ENCODE results near the gene TAOK1. TPM values are rescaled to one million over a fixed set of nuclear protein-coding genes. Genes with fewer than 3 reads are reported as not detected.

The TAOK1 gene
- total and polyA plus RNA-seq, 2 of the 13 experiments (the other 11 are each of a cell fraction or from before 2014, with no cell fraction given), result 14.1 to 23.0 TPM

DNA sequence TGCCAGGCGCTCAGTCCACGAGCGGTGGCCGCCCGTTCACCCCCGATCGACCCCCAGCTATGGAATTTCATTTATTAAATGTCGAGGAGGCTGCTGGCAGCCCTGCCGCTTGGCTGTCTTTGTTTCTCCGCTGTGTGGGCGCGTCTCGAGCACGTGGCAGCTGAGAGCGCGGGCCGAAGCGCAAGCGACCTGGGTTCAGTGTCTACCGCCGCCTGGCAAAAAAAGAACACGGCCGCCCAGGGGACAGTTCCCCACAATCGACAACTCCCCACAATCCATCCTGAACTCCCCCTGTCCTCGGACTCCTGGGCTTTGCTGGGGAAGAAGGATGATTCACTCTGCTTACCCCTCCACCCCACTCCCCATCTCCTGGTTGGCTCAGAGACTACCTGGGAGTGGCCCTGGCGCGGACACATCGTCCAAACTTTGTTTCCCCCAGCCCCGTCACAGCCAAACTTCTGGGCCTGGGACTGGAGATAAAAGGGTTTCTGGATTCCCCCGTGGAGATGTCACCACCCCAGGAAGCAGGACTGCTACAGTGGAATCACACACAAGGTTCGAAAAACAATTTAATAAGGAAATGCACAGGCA lies 201.1 kb downstream of the TAOK1 start:
- no peak overlapping the region for H2AFZ ChIP-seq (ENCODE audit: low read length)
- intact Hi-C loops (cut with micrococcal nuclease; ENCODE audit: unreplicated experiment) (loop anchor here (1.0 to 10.0 kb wide), 3 partner anchors 11 to 216 kb away; no protein-coding TSS in a partner anchor), in situ Hi-C loops (cut with HindIII; ENCODE audit: extremely low pct_ligation_motif_present, low pct_unique_long_range_greater_than_20kb) (no loop called here)
- DNase-seq (ENCODE audit: low spot score) (peak; percentile 58), FAIRE-seq (peak; percentile 26), ATAC-seq (peak; percentile 43)
- peak overlapping the region; percentile 72 for H3K9ac ChIP-seq (ENCODE audit: insufficient read depth, low read depth, low read length)
- peak overlapping the region; percentile 70 to 91 (median 89) for H3K4me3 ChIP-seq (replicated peaks in 1 of 3; ENCODE audit: insufficient read depth in 1 of 3, low read depth in 2 of 3, low read length in 3 of 3)
- peak overlapping the region; percentile 89 for H3K4me2 ChIP-seq (ENCODE audit: low read depth, low read length)
- H3K9me3 ChIP-seq (ENCODE audit: low read length), result no peaks in the 10 kb centered on the region
- H3K79me2 ChIP-seq (ENCODE audit: insufficient read depth, low read length), result peaks cover 23% of the 10 kb centered on the region
- H3K4me1 ChIP-seq (ENCODE audit: insufficient read depth, low read length), result peaks cover 59% of the 10 kb centered on the region
- no peaks in the 10 kb centered on the region for H3K36me3 ChIP-seq (replicated peaks in 1 of 2; ENCODE audit: control insufficient read depth in 1 of 2, insufficient read depth in 2 of 2, low read length in 2 of 2)
- WGBS (ENCODE audit: low lambda C conversion rate), result 0% methylated on average over 16 of the region's 31 CpGs
- peaks cover 14% of the 10 kb centered on the region; the same call in 1 of the 2 replicates for H4K20me1 ChIP-seq (ENCODE audit: insufficient read depth, low read length)
- ChIA-PET POLR2A (interaction anchor here (0.9 to 3.0 kb wide), 9 partner anchors 16 to 297 kb away, joined by 3 to 23 read pairs (median 7); partner anchors contain the start of genes ABHD15, NUFIP2 and TAOK1), CTCF (ENCODE audit: low intra/inter-chr PET ratio, low total read pairs) (interaction anchor here (1.6 to 3.1 kb wide), 3 partner anchors 11 to 221 kb away, joined by 5 to 39 read pairs (median 10); no protein-coding TSS in a partner anchor)
- peaks cover 1 to 24% of the 10 kb centered on the region in 2 experiments; a peak in 3 of 5 replicates for H3K27me3 ChIP-seq (ENCODE audit: control insufficient read depth in 1 of 2, insufficient read depth in 2 of 2, low read length in 2 of 2)
- peak overlapping the region; percentile 62 for H3K27ac ChIP-seq (ENCODE audit: extremely low read length, insufficient read depth, low read length)
- BruUV-seq (replicated peaks), result TSS peak; percentile 54
- TF ChIP-seq HNRNPH1 (optimal IDR thresholded peaks at IDR 0.05; ENCODE audit: low read depth, low read length), result no peak
- TF ChIP-seq, protein P1, sequence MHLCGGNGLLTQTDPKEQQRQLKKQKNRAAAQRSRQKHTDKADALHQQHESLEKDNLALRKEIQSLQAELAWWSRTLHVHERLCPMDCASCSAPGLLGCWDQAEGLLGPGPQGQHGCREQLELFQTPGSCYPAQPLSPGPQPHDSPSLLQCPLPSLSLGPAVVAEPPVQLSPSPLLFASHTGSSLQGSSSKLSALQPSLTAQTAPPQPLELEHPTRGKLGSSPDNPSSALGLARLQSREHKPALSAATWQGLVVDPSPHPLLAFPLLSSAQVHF (CRISPR knock-in tag; IDR thresholded peaks at IDR 0.05), result no peak
- TF ChIP-seq KLF16 (CRISPR knock-in tag; IDR thresholded peaks at IDR 0.05), result peak in 1 of 2 experiments; percentile 44; a peak in 1 of 4 replicates
- TF ChIP-seq FOXP1 (IDR thresholded peaks at IDR 0.05), result no peak
- no peak for TF ChIP-seq FOXP1 (CRISPR knock-in tag; IDR thresholded peaks at IDR 0.05)
- TF ChIP-seq ZNF329 (CRISPR knock-in tag; IDR thresholded peaks at IDR 0.05; ENCODE audit: low read depth), result no peak
- TF ChIP-seq ZNF660 (CRISPR knock-in tag; IDR thresholded peaks at IDR 0.05; ENCODE audit: borderline replicate concordance, low read depth), result no peak
- no peak for TF ChIP-seq ZUFSP (CRISPR knock-in tag; IDR thresholded peaks at IDR 0.05; ENCODE audit: borderline replicate concordance)
- no peak; the same call in 1 of the 2 replicates for TF ChIP-seq PRDM10 (CRISPR knock-in tag; IDR thresholded peaks at IDR 0.05; ENCODE audit: low read depth)
- peak; percentile 27; the same call in 1 of the 2 replicates for TF ChIP-seq RARA (CRISPR knock-in tag; IDR thresholded peaks at IDR 0.05)
- TF ChIP-seq ZNF367 (CRISPR knock-in tag; IDR thresholded peaks at IDR 0.05; ENCODE audit: borderline replicate concordance), result no peak
- peak; percentile 34 for TF ChIP-seq ZFY (CRISPR knock-in tag; IDR thresholded peaks at IDR 0.05)
- TF ChIP-seq, protein P2, sequence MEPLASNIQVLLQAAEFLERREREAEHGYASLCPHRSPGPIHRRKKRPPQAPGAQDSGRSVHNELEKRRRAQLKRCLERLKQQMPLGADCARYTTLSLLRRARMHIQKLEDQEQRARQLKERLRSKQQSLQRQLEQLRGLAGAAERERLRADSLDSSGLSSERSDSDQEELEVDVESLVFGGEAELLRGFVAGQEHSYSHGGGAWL (CRISPR knock-in tag; IDR thresholded peaks at IDR 0.05), result peak; percentile 73
- no peak for TF ChIP-seq ZSCAN9 (CRISPR knock-in tag; IDR thresholded peaks at IDR 0.05; ENCODE audit: borderline replicate concordance)
- 0 out of 2 replicates have a peak, but pooled peaks have one; percentile 6 for TF ChIP-seq REPIN1 (CRISPR knock-in tag; IDR thresholded peaks at IDR 0.05; ENCODE audit: borderline replicate concordance, low read depth)
- TF ChIP-seq ZNF44 (CRISPR knock-in tag; IDR thresholded peaks at IDR 0.05), result no peak
- no peak for TF ChIP-seq MEIS2 (CRISPR knock-in tag; IDR thresholded peaks at IDR 0.05)

Measured in HepG2 (cell line).